Right ventricle myocardium superior (tissue), 1 donor: ENCODE data around the gene CHD2. TPM values are rescaled to one million over a fixed set of nuclear protein-coding genes. Genes with fewer than 3 reads are reported as not detected.
"Not testable (repeated sequence)": the region's sequence is repeated elsewhere in the genome, so short reads cannot be mapped to it uniquely, and the experiment has no call there.

Experiments
- ATAC-seq: fragments of 200-7000 bp; cut with Tn5 transposase; one replicate; pipeline ENCODE4 v1.9.1; 2020; ENCODE audit warnings: mild to moderate bottlenecking; ENCODE audit not compliant: poor library complexity
- DNase-seq: peaks from one replicate; pipeline ENCODE4 v3.0.0-alpha.2; 2020
- intact Hi-C: fragments of 100-400 bp; cut with DNase I; formaldehyde crosslinking; loops from one replicate; pipeline ENCODE4 v1.11.2; 2022
- total RNA-seq: library from RNA; stranded (reverse); fragmentation: NEBNext Ultra II Directional; extraction: Animal tissue kit (Norgen Biotek cat#: 25700); gene quantifications from one replicate; pipeline ENCODE4 v1.2.1, GENCODE V29; 2021
- donor health status: DM: no; HTN: yes; CAD: no; lungs with severe emphysema.

CHD2 gene
- total RNA-seq, 1 donor from 2014 or later = 43.5 TPM

- no peak for ATAC-seq
- intact Hi-C loops = no loop called here
Observed at GRCh38 chr15:93024716-93025624, 124.8 kb downstream of the CHD2 start.

GRCh38 chr15:93025625-93025982 is 125.5 kb downstream of the CHD2 start:
- intact Hi-C loops = no loop called here
- no peak for DNase-seq

More at GRCh38 chr15:93024716-93025624, 124.8 kb downstream of the CHD2 start:
- DNase-seq = no peak

GRCh38 chr15:93026380-93026817 is 126.3 kb downstream of the CHD2 start:
- intact Hi-C loops = no loop called here
- no peak for ATAC-seq
- DNase-seq = no peak

More at GRCh38 chr15:93025625-93025982, 125.5 kb downstream of the CHD2 start:
- ATAC-seq = no peak

GRCh38 chr15:93027413-93027812 is 127.3 kb downstream of the CHD2 start:
- ATAC-seq = no peak
- DNase-seq = no peak
- intact Hi-C loops = no loop called here

GRCh38 chr15:93028111-93028631 is 128.0 kb downstream of the CHD2 start:
- ATAC-seq (peak; percentile 21), DNase-seq (no peak)
- intact Hi-C loops = no loop called here

- ATAC-seq (peak; percentile 80), DNase-seq (peak; percentile 93)
- intact Hi-C loops = no loop called here
Observed at GRCh38 chr15:93028632-93029213, 128.6 kb downstream of the CHD2 start.

GRCh38 chr15:93029214-93029835 is 129.2 kb downstream of the CHD2 start:
- DNase-seq = no peak
- peak; percentile 1 for ATAC-seq
- intact Hi-C loops = no loop called here

- no peak for DNase-seq
- intact Hi-C loops = no loop called here
- peak; percentile 17 for ATAC-seq
Observed at GRCh38 chr15:93029836-93030429, 129.8 kb downstream of the CHD2 start.

- intact Hi-C loops = no loop called here
- ATAC-seq = peak; percentile 69
- peak; percentile 78 for DNase-seq
Observed at GRCh38 chr15:93030430-93031102, 130.4 kb downstream of the CHD2 start.

- intact Hi-C loops = no loop called here
- DNase-seq = no peak
- ATAC-seq = no peak
Observed at GRCh38 chr15:93031103-93031464, 131.0 kb downstream of the CHD2 start.

- intact Hi-C loops, DNase-seq, ATAC-seq: not testable (repeated sequence)
Observed at GRCh38 chr15:93031557-93032384, 131.6 kb downstream of the CHD2 start.

- intact Hi-C loops, ATAC-seq: not testable (repeated sequence)
- peak; percentile 10 for DNase-seq
Observed at GRCh38 chr15:93032515-93033206, 132.5 kb downstream of the CHD2 start.

GRCh38 chr15:93033434-93034045 is 133.4 kb downstream of the CHD2 start:
- no peak for ATAC-seq
- intact Hi-C loops = no loop called here
- peak; percentile 18 for DNase-seq

GRCh38 chr15:93034512-93034911 is 134.4 kb downstream of the CHD2 start:
- DNase-seq = peak; percentile 18
- no peak for ATAC-seq
- intact Hi-C loops = no loop called here

GRCh38 chr15:93035092-93035915 is 135.2 kb downstream of the CHD2 start:
- intact Hi-C loops = loop anchor here (5.0 kb wide), 2 partner anchors 947 to 1087 kb away; no protein-coding TSS in a partner anchor
- DNase-seq (peak; percentile 17), ATAC-seq (no peak)
